K562 (cell line): ENCODE results near the gene SOWAHA. TPM values are rescaled to one million over a fixed set of nuclear protein-coding genes. Genes with fewer than 3 reads are reported as not detected.

Source experiments
- EGR1 ChIP-seq: fragments of 450-650 bp; conservative IDR thresholded peaks from 2 replicates; pipeline ENCODE4 v1.6.1; 2017; ENCODE audit warnings: mild to moderate bottlenecking
- SOX6 ChIP-seq: fragments of 450-650 bp; IDR thresholded peaks from 2 replicates; pipeline ENCODE4 v1.6.1; 2014; ENCODE audit warnings: mild to moderate bottlenecking
- SPI1 ChIP-seq: IDR thresholded peaks from 2 replicates; pipeline ENCODE4 v1.6.1; 2011; ENCODE audit warnings: low read depth, low read length, control low read depth, borderline replicate concordance
- ZBTB2 ChIP-seq: fragments of 450-650 bp; IDR thresholded peaks from 2 replicates; pipeline ENCODE4 v1.6.1; 2016; ENCODE audit warnings: antibody characterized with exemption
- ZNF318 ChIP-seq, 2 experiments: fragments of 450-650 bp; IDR thresholded peaks; 2 replicates each; pipeline ENCODE4 v1.6.1; 2016; ENCODE audit warnings: mild to moderate bottlenecking in 2 of 2, borderline replicate concordance in 1 of 2, low read depth in 1 of 2, moderate library complexity in 1 of 2
- polyA plus RNA-seq, 8 experiments: library from polyadenylated mRNA; depleted of rRNA in 4 of 8; stranded (reverse) in 5 of 8; unstranded in 3 of 8; fragments of >200 nt; fragmentation: Nextera tagmentation in 2 of 8; fragmentation: Illumina TruSeq in 1 of 8; extraction: Ambion mirVana in 2 of 8; extraction: Trizol in 1 of 8; gene quantifications; 2 replicates each; pipeline versions ENCODE4 v1.2.1 to v1.2.3, GENCODE V29; 2011 to 2014; ENCODE audit warnings: inconsistent platforms in 1 of 8, missing spikeins in 1 of 8
- total RNA-seq, 7 experiments: library from RNA; depleted of rRNA in 6 of 7; stranded (reverse); fragments of >200 nt in 6 of 7; fragmentation: Illumina TruSeq in 2 of 7; extraction: Trizol in 2 of 7; gene quantifications; 2 replicates each; pipeline versions ENCODE4 v1.2.1 to v1.2.3, GENCODE V29; 2011 to 2021; ENCODE audit warnings: low replicate concordance in 1 of 7
- TF ChIP-seq, protein P1 (sequence below): fragments of 250-450 bp; sonication (Bioruptor Pico); IDR thresholded peaks from 2 replicates; pipeline ENCODE4 v1.5.0; 2021; ENCODE audit warnings: mild to moderate bottlenecking, moderate library complexity
- TF ChIP-seq, protein P2 (sequence below): fragments of 250-450 bp; sonication (Bioruptor Pico); IDR thresholded peaks from 2 replicates; pipeline ENCODE4 v1.8.0; 2022; ENCODE audit warnings: inconsistent platforms, mild to moderate bottlenecking, moderate library complexity, borderline replicate concordance

SOWAHA gene
- total and polyA plus RNA-seq, 9 of the 15 experiments (the other 6 are each of a cell fraction or from before 2014, with no cell fraction given): not detected

- TF ChIP-seq ZNF318 (IDR thresholded peaks at IDR 0.05; ENCODE audit: borderline replicate concordance in 1 of 2, low read depth in 1 of 2): no peak
- TF ChIP-seq EGR1: no peak
- TF ChIP-seq, protein P1, sequence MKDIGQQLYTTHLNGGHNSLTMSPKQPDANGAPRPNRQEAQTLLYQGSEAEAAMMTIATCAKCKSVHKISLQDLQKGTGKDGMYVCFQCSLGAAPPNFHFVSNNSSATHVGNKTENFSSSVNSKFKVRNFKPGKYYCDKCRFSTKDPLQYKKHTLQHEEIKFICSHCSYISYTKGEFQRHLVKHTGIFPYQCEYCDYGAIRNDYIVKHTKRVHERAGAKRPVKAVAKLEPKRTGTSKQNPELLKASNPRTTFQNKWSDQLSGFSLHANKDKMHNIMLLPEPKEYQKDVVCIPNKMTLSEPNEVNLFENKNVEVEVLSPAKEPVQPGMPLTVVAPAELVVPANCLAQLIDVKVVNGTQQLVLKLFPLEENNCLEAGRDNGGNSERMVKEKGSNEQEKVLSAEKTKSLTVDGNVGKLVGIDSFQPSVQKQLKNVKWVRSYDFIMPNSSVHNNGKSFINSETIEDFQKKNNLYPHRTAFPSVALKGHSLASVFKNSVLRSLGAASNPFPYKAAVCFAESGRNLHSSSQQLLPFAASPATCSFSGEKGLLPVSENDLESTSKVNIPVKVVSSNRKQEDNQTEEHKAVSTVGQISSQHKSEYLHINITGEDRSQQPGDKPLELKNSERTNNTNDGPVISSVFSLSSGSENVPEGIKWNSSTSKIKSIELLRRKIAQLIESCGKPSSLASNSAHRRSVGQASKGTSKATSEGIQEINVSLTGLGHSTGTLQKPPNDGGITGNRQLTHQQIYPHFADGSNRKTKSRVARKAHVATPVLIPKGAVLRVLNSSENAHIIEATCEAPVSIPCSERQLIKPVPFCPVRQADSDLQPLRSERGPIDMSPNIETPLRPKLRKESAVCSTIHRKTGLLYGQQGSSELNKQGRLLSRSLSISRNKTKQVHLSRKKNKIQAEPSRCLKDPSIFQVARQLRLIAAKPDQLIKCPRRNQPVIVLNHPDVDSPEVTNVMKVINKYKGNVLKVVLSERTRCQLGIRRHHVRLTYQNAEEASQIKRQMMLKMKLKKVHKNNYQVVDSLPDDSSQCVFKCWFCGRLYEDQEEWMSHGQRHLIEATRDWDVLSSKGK (CRISPR knock-in tag): no peak
- no peak for TF ChIP-seq SPI1
- TF ChIP-seq SOX6: no peak
- TF ChIP-seq ZBTB2: no peak
- TF ChIP-seq, protein P2, sequence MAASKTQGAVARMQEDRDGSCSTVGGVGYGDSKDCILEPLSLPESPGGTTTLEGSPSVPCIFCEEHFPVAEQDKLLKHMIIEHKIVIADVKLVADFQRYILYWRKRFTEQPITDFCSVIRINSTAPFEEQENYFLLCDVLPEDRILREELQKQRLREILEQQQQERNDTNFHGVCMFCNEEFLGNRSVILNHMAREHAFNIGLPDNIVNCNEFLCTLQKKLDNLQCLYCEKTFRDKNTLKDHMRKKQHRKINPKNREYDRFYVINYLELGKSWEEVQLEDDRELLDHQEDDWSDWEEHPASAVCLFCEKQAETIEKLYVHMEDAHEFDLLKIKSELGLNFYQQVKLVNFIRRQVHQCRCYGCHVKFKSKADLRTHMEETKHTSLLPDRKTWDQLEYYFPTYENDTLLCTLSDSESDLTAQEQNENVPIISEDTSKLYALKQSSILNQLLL (CRISPR knock-in tag): no peak
Measured at GRCh38 chr5:132821350-132821749, 8.2 kb downstream of the SOWAHA start (continued).
